Tibial nerve (tissue), 3 donors: ENCODE measurements around the gene NSMCE3.

Source experiments
- CTCF ChIP-seq, 5 experiments: fragments of 200-600 bp in 3 of 5; fragments of 450-650 bp in 2 of 5; sonication (generic) in 3 of 5; IDR thresholded peaks; one replicate each; pipeline ENCODE4 v1.5.1; 2016 to 2019; ENCODE audit warnings: antibody characterized with exemption in 5 of 5, mild to moderate bottlenecking in 3 of 5, moderate library complexity in 2 of 5
- POLR2A ChIP-seq, 2 donors: fragments of 450-650 bp; IDR thresholded peaks; one replicate each; pipeline ENCODE4 v1.6.1; 2017; ENCODE audit warnings: antibody characterized with exemption in 2 of 2, mild to moderate bottlenecking in 2 of 2, moderate library complexity in 2 of 2

- TF ChIP-seq CTCF (IDR thresholded peaks at IDR 0.05) (no peak), POLR2A (IDR thresholded peaks at IDR 0.05) (no peak)
These were observed 33.2 kb upstream of the NSMCE3 start for GRCh38 chr15:29302871-29303270.
